Measurements from ENCODE around the gene NDUFV1. TPM values are rescaled to one million over a fixed set of nuclear protein-coding genes. Genes with fewer than 3 reads are reported as not detected.

The NDUFV1 gene
- polyA plus RNA-seq, 3 donors: 71.6 to 174 (median 72.1) TPM

GRCh38 chr11:67632175-67632981, 25.6 kb downstream of the NDUFV1 start:
- H3K36me3 ChIP-seq (replicated peaks in 1 of 2; ENCODE audit: control insufficient read depth in 1 of 2, insufficient read depth in 2 of 2, low read length in 2 of 2): no peaks in the 10 kb centered on the region
- intact Hi-C loops (cut with micrococcal nuclease): loop anchor here in 1 of 2 donors (5.0 kb wide), 1 partner anchor 175 kb away; no protein-coding TSS in a partner anchor
- H3K79me2 ChIP-seq (ENCODE audit: insufficient read depth, low read length): no peaks in the 10 kb centered on the region
- H4K20me1 ChIP-seq (ENCODE audit: insufficient read depth, low read length): no peaks in the 10 kb centered on the region
- H3K36me3 Mint-ChIP-seq: no peaks in the 10 kb centered on the region
- H3K4me1 Mint-ChIP-seq: peaks cover 18% of the 10 kb centered on the region
- H3K4me1 ChIP-seq (ENCODE audit: control insufficient read depth in 1 of 2, insufficient read depth in 2 of 2, low read length in 2 of 2): peaks cover 16 to 28% of the 10 kb centered on the region in 2 donors
- peak overlapping the region in 1 of 2 donors; percentile 26 for H3K4me3 Mint-ChIP-seq
- no peak for DNase-seq
- no peak overlapping the region for H3K4me3 ChIP-seq (replicated peaks in 1 of 3; ENCODE audit: low read depth in 2 of 3, low read length in 3 of 3)
- no peaks in the 10 kb centered on the region for H3K27me3 ChIP-seq (ENCODE audit: control insufficient read depth in 2 of 2, insufficient read depth in 2 of 2, low read length in 2 of 2)
- H3K27me3 Mint-ChIP-seq (ENCODE audit: low read depth in 3 of 3): peaks cover 0 to 3% (median 1%) of the 10 kb centered on the region in 3 donors
- H3K27ac Mint-ChIP-seq: no peak overlapping the region
- H3K27ac ChIP-seq (ENCODE audit: low read depth in 1 of 2, low read length in 2 of 2): no peak overlapping the region
- TF ChIP-seq CTCF (IDR thresholded peaks at IDR 0.05): no peak
- WGBS (ENCODE audit: insufficient coverage): 52% methylated on average over 11 of the region's 12 CpGs
- no peak overlapping the region for H3K9ac ChIP-seq (ENCODE audit: insufficient read depth, low read length, poor library complexity, severe bottlenecking)
- H3K4me2 ChIP-seq (replicated peaks; ENCODE audit: extremely low read depth, low read length, poor library complexity, severe bottlenecking): no peak overlapping the region
- H3K9me3 ChIP-seq (replicated peaks in 1 of 2; ENCODE audit: control insufficient read depth in 1 of 2, insufficient read depth in 1 of 2, low read length in 2 of 2): no peaks in the 10 kb centered on the region
- H3K9me3 Mint-ChIP-seq: peaks cover 0 to 4% (median 0%) of the 10 kb centered on the region in 7 donors
- no peak overlapping the region for H2AFZ ChIP-seq (ENCODE audit: insufficient read depth, low read depth, low read length, poor library complexity, severe bottlenecking)

- H3K9me3 Mint-ChIP-seq: peaks cover 0 to 4% (median 0%) of the 10 kb centered on the region in 7 donors
- TF ChIP-seq CTCF (IDR thresholded peaks at IDR 0.05): no peak
These were observed 26.4 kb downstream of the NDUFV1 start for GRCh38 chr11:67632982-67633755.

More at GRCh38 chr11:67632982-67633755, 26.4 kb downstream of the NDUFV1 start:
- Mint-ChIP-seq H3K4me3 (peak overlapping the region in 1 of 2 donors; percentile 28), H3K4me1 (peaks cover 19% of the 10 kb centered on the region), H3K27ac (no peak overlapping the region), H3K36me3 (no peaks in the 10 kb centered on the region), H3K27me3 (ENCODE audit: low read depth in 3 of 3) (peaks cover 0 to 3% (median 1%) of the 10 kb centered on the region in 3 donors)
- no peaks in the 10 kb centered on the region for H3K36me3 ChIP-seq (replicated peaks in 1 of 2; ENCODE audit: control insufficient read depth in 1 of 2, insufficient read depth in 2 of 2, low read length in 2 of 2)
- no peaks in the 10 kb centered on the region for H3K79me2 ChIP-seq (ENCODE audit: insufficient read depth, low read length)
- peaks cover 16 to 31% of the 10 kb centered on the region in 2 donors for H3K4me1 ChIP-seq (ENCODE audit: control insufficient read depth in 1 of 2, insufficient read depth in 2 of 2, low read length in 2 of 2)
- intact Hi-C loops (cut with micrococcal nuclease): loop anchor here in 1 of 2 donors (5.0 kb wide), 1 partner anchor 174 kb away; no protein-coding TSS in a partner anchor
- peak in 1 of 3 donors; percentile 3 for DNase-seq
- 87% methylated on average over 29 of the region's 30 CpGs for WGBS (ENCODE audit: insufficient coverage)
- no peaks in the 10 kb centered on the region for H3K9me3 ChIP-seq (replicated peaks in 1 of 2; ENCODE audit: control insufficient read depth in 1 of 2, insufficient read depth in 1 of 2, low read length in 2 of 2)
- H3K27me3 ChIP-seq (ENCODE audit: control insufficient read depth in 2 of 2, insufficient read depth in 2 of 2, low read length in 2 of 2): no peaks in the 10 kb centered on the region
- no peak overlapping the region for H3K27ac ChIP-seq (ENCODE audit: low read depth in 1 of 2, low read length in 2 of 2)
- no peak overlapping the region for H3K4me2 ChIP-seq (replicated peaks; ENCODE audit: extremely low read depth, low read length, poor library complexity, severe bottlenecking)
- H2AFZ ChIP-seq (ENCODE audit: insufficient read depth, low read depth, low read length, poor library complexity, severe bottlenecking): no peak overlapping the region
- no peak overlapping the region for H3K9ac ChIP-seq (ENCODE audit: insufficient read depth, low read length, poor library complexity, severe bottlenecking)
- H4K20me1 ChIP-seq (ENCODE audit: insufficient read depth, low read length): no peaks in the 10 kb centered on the region
- no peak overlapping the region for H3K4me3 ChIP-seq (replicated peaks in 1 of 3; ENCODE audit: low read depth in 2 of 3, low read length in 3 of 3)
